WTC11 (cell line): Measurements from ENCODE around the gene HSF5. TPM values are rescaled to one million over a fixed set of nuclear protein-coding genes. Genes with fewer than 3 reads are reported as not detected.
"Not testable (repeated sequence)": the region's sequence is repeated elsewhere in the genome, so short reads cannot be mapped to it uniquely, and the experiment has no call there.

ENCODE experiments used
- ATAC-seq: fragments of 200-7000 bp; cut with Tn5 transposase; 2 replicates; pipeline ENCODE4 v1.10.0; 2021; ENCODE audit warnings: mild to moderate bottlenecking, moderate library complexity
- CTCF ChIA-PET: fragments of 300-600 bp; sonication (Branson Sonifier 250); formaldehyde crosslinking; loops from one replicate; lab custom pipeline; 2021; ENCODE audit warnings: antibody characterized with exemption; lab: Charles Lee
- POLR2A ChIA-PET: fragments of 350-600 bp; sonication (Branson Sonifier 250); formaldehyde crosslinking; loops from one replicate; lab custom pipeline; 2021; ENCODE audit warnings: antibody characterized with exemption; lab: Charles Lee
- DNase-seq: peaks from one replicate; pipeline ENCODE4 v3.0.0; 2021; ENCODE audit warnings: low spot score
- H3K27ac Mint-ChIP-seq: 2 replicates; pipeline ENCODE4 v1.8.0; 2021; ENCODE audit warnings: mixed read lengths
- H3K27me3 Mint-ChIP-seq: 2 replicates; pipeline ENCODE4 v1.8.0; 2021; ENCODE audit warnings: low read depth, mild to moderate bottlenecking, moderate library complexity, mixed read lengths
- H3K36me3 Mint-ChIP-seq: 2 replicates; pipeline ENCODE4 v1.8.0; 2021; ENCODE audit warnings: mixed read lengths
- H3K4me1 Mint-ChIP-seq: 2 replicates; pipeline ENCODE4 v1.8.0; 2022; ENCODE audit warnings: mixed read lengths
- H3K4me3 Mint-ChIP-seq: 2 replicates; pipeline ENCODE4 v1.8.0; 2021; ENCODE audit warnings: mild to moderate bottlenecking, moderate library complexity, mixed read lengths
- H3K9me3 Mint-ChIP-seq: 2 replicates; pipeline ENCODE4 v1.8.0; 2021; ENCODE audit warnings: mixed read lengths
- CBFB ChIP-seq: sonication (generic); formaldehyde crosslinking; IDR thresholded peaks from 2 replicates; pipeline ENCODE4 v1.8.1; 2022; ENCODE audit warnings: mild to moderate bottlenecking, low read depth, missing genetic modification reagents
- FOXJ3 ChIP-seq: sonication (generic); formaldehyde crosslinking; IDR thresholded peaks from 2 replicates; pipeline ENCODE4 v1.9.0; 2021; ENCODE audit warnings: missing genetic modification reagents, mild to moderate bottlenecking, borderline replicate concordance
- FOXP1 ChIP-seq: sonication (generic); formaldehyde crosslinking; IDR thresholded peaks from 2 replicates; pipeline ENCODE4 v1.8.0; 2022; ENCODE audit warnings: missing genetic modification reagents, mild to moderate bottlenecking, moderate library complexity, borderline replicate concordance
- IRF2 ChIP-seq: sonication (generic); formaldehyde crosslinking; IDR thresholded peaks from 2 replicates; pipeline ENCODE4 v1.8.0; 2022; ENCODE audit warnings: low read depth, missing genetic modification reagents, borderline replicate concordance
- MXD4 ChIP-seq: fragments of 250-450 bp; sonication (Bioruptor Pico); IDR thresholded peaks from 2 replicates; pipeline ENCODE4 v1.8.0; 2021; ENCODE audit warnings: mild to moderate bottlenecking, moderate library complexity, borderline replicate concordance
- MYBL2 ChIP-seq: sonication (generic); formaldehyde crosslinking; IDR thresholded peaks from 2 replicates; pipeline ENCODE4 v1.8.1; 2023; ENCODE audit warnings: mild to moderate bottlenecking, moderate library complexity, missing genetic modification reagents
- SMAD3 ChIP-seq: sonication (generic); formaldehyde crosslinking; IDR thresholded peaks from 2 replicates; pipeline ENCODE4 v1.8.0; 2022; ENCODE audit warnings: missing genetic modification reagents, mild to moderate bottlenecking, borderline replicate concordance
- SP1 ChIP-seq: sonication (generic); formaldehyde crosslinking; conservative IDR thresholded peaks from 2 replicates; pipeline ENCODE4 v1.8.1; 2022; ENCODE audit warnings: missing genetic modification reagents
- ZBTB21 ChIP-seq: sonication (generic); formaldehyde crosslinking; IDR thresholded peaks from 2 replicates; pipeline ENCODE4 v1.8.1; 2023; ENCODE audit warnings: mild to moderate bottlenecking, missing genetic modification reagents, borderline replicate concordance
- ZNF425 ChIP-seq: fragments of 250-450 bp; sonication (Bioruptor Pico); conservative IDR thresholded peaks from 2 replicates; pipeline ENCODE4 v1.9.0; 2021; ENCODE audit warnings: mild to moderate bottlenecking
- total RNA-seq: library from RNA; stranded (reverse); gene quantifications from 3 replicates; pipeline ENCODE4 v1.2.3, GENCODE V29; 2021
- TF ChIP-seq, protein P1 (sequence below): fragments of 250-450 bp; sonication (Bioruptor Pico); IDR thresholded peaks from 2 replicates; pipeline ENCODE4 v1.9.0; 2021; ENCODE audit warnings: mild to moderate bottlenecking, borderline replicate concordance
- TF ChIP-seq, protein P2 (sequence below): sonication (generic); formaldehyde crosslinking; IDR thresholded peaks from 2 replicates; pipeline ENCODE4 v1.8.0; 2023; ENCODE audit warnings: mild to moderate bottlenecking, missing genetic modification reagents
- TF ChIP-seq, protein P3 (sequence below): sonication (generic); formaldehyde crosslinking; IDR thresholded peaks from 2 replicates; pipeline ENCODE4 v1.8.0; 2022; ENCODE audit warnings: mild to moderate bottlenecking, missing genetic modification reagents
- TF ChIP-seq, protein P4 (sequence below): sonication (generic); formaldehyde crosslinking; IDR thresholded peaks from 2 replicates; pipeline ENCODE4 v1.8.1; 2023; ENCODE audit warnings: mild to moderate bottlenecking, missing genetic modification reagents, moderate library complexity
- TF ChIP-seq, protein P5 (sequence below): sonication (generic); formaldehyde crosslinking; IDR thresholded peaks from 2 replicates; pipeline ENCODE4 v1.8.0; 2022; ENCODE audit warnings: mild to moderate bottlenecking, missing genetic modification reagents
- TF ChIP-seq, protein P6 (sequence below): fragments of 250-450 bp; sonication (Bioruptor Pico); IDR thresholded peaks from 2 replicates; pipeline ENCODE4 v2.1.2; 2022; ENCODE audit warnings: mild to moderate bottlenecking, moderate library complexity
- TF ChIP-seq, protein P7 (sequence below): sonication (generic); formaldehyde crosslinking; IDR thresholded peaks from 2 replicates; pipeline ENCODE4 v1.8.1; 2022; ENCODE audit warnings: mild to moderate bottlenecking, moderate library complexity, missing genetic modification reagents

HSF5 gene
- total RNA-seq, 1 experiment from 2014 or later = 0.09 TPM

DNA sequence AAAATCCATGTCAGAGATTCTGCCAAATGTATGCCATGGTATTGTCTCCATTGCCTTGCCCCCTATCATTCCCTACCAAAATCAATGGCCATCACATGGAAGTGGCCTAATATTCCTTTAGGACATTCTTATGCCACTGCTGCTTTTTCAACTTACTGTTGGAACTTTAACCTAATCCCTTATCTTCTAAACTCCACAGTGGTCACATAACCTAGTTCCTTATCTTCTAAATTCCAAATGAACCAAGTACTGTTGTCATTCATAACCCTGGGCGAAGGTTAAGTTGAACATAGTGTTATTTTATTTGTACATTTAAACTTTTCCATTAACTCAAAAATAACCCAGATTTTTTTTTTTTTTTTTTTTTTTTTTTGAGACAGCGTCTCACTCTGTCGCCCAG is 3.6 kb downstream of the HSF5 start (continued):
- TF ChIP-seq, protein P1, sequence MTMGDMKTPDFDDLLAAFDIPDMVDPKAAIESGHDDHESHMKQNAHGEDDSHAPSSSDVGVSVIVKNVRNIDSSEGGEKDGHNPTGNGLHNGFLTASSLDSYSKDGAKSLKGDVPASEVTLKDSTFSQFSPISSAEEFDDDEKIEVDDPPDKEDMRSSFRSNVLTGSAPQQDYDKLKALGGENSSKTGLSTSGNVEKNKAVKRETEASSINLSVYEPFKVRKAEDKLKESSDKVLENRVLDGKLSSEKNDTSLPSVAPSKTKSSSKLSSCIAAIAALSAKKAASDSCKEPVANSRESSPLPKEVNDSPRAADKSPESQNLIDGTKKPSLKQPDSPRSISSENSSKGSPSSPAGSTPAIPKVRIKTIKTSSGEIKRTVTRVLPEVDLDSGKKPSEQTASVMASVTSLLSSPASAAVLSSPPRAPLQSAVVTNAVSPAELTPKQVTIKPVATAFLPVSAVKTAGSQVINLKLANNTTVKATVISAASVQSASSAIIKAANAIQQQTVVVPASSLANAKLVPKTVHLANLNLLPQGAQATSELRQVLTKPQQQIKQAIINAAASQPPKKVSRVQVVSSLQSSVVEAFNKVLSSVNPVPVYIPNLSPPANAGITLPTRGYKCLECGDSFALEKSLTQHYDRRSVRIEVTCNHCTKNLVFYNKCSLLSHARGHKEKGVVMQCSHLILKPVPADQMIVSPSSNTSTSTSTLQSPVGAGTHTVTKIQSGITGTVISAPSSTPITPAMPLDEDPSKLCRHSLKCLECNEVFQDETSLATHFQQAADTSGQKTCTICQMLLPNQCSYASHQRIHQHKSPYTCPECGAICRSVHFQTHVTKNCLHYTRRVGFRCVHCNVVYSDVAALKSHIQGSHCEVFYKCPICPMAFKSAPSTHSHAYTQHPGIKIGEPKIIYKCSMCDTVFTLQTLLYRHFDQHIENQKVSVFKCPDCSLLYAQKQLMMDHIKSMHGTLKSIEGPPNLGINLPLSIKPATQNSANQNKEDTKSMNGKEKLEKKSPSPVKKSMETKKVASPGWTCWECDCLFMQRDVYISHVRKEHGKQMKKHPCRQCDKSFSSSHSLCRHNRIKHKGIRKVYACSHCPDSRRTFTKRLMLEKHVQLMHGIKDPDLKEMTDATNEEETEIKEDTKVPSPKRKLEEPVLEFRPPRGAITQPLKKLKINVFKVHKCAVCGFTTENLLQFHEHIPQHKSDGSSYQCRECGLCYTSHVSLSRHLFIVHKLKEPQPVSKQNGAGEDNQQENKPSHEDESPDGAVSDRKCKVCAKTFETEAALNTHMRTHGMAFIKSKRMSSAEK (CRISPR knock-in tag) = no peak
- TF ChIP-seq, protein P2, sequence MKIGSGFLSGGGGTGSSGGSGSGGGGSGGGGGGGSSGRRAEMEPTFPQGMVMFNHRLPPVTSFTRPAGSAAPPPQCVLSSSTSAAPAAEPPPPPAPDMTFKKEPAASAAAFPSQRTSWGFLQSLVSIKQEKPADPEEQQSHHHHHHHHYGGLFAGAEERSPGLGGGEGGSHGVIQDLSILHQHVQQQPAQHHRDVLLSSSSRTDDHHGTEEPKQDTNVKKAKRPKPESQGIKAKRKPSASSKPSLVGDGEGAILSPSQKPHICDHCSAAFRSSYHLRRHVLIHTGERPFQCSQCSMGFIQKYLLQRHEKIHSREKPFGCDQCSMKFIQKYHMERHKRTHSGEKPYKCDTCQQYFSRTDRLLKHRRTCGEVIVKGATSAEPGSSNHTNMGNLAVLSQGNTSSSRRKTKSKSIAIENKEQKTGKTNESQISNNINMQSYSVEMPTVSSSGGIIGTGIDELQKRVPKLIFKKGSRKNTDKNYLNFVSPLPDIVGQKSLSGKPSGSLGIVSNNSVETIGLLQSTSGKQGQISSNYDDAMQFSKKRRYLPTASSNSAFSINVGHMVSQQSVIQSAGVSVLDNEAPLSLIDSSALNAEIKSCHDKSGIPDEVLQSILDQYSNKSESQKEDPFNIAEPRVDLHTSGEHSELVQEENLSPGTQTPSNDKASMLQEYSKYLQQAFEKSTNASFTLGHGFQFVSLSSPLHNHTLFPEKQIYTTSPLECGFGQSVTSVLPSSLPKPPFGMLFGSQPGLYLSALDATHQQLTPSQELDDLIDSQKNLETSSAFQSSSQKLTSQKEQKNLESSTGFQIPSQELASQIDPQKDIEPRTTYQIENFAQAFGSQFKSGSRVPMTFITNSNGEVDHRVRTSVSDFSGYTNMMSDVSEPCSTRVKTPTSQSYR = no peak

GRCh38 chr17:58481798-58482197 is 6.4 kb downstream of the HSF5 start:
- H3K4me1 Mint-ChIP-seq, POLR2A ChIA-PET, H3K27ac Mint-ChIP-seq, H3K36me3 Mint-ChIP-seq, CTCF ChIA-PET, H3K27me3 Mint-ChIP-seq, ATAC-seq, H3K9me3 Mint-ChIP-seq, DNase-seq, H3K4me3 Mint-ChIP-seq: not testable (repeated sequence)

GRCh38 chr17:58480090-58480489 is 8.1 kb downstream of the HSF5 start:
- Mint-ChIP-seq H3K4me1 (no peaks in the 10 kb centered on the region), H3K4me3 (no peak overlapping the region), H3K27me3 (no peaks in the 10 kb centered on the region; the same call in 1 of the 2 replicates), H3K36me3 (no peaks in the 10 kb centered on the region), H3K27ac (no peak overlapping the region), H3K9me3 (no peaks in the 10 kb centered on the region)
- ChIA-PET CTCF (interaction anchor here (0.5 kb wide), 1 partner anchor 193 kb away, joined by 3 read pairs; no protein-coding TSS in a partner anchor), POLR2A (no interaction called here)
- DNase-seq = no peak
- no peak for ATAC-seq
- TF ChIP-seq, protein P3, sequence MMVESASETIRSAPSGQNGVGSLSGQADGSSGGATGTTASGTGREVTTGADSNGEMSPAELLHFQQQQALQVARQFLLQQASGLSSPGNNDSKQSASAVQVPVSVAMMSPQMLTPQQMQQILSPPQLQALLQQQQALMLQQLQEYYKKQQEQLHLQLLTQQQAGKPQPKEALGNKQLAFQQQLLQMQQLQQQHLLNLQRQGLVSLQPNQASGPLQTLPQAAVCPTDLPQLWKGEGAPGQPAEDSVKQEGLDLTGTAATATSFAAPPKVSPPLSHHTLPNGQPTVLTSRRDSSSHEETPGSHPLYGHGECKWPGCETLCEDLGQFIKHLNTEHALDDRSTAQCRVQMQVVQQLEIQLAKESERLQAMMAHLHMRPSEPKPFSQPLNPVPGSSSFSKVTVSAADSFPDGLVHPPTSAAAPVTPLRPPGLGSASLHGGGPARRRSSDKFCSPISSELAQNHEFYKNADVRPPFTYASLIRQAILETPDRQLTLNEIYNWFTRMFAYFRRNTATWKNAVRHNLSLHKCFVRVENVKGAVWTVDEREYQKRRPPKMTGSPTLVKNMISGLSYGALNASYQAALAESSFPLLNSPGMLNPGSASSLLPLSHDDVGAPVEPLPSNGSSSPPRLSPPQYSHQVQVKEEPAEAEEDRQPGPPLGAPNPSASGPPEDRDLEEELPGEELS (CRISPR knock-in tag) = no peak
- TF ChIP-seq MYBL2 (CRISPR knock-in tag) (no peak), ZBTB21 (CRISPR knock-in tag) (no peak), ZNF425 (CRISPR knock-in tag) (no peak), IRF2 (CRISPR knock-in tag) (no peak), CBFB (CRISPR knock-in tag) (no peak), SMAD3 (no peak), FOXJ3 (CRISPR knock-in tag) (no peak), MXD4 (no peak), FOXP1 (no peak), SP1 (CRISPR knock-in tag) (no peak)
- TF ChIP-seq, protein P4, sequence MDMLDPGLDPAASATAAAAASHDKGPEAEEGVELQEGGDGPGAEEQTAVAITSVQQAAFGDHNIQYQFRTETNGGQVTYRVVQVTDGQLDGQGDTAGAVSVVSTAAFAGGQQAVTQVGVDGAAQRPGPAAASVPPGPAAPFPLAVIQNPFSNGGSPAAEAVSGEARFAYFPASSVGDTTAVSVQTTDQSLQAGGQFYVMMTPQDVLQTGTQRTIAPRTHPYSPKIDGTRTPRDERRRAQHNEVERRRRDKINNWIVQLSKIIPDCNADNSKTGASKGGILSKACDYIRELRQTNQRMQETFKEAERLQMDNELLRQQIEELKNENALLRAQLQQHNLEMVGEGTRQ (CRISPR knock-in tag) = no peak
- TF ChIP-seq, protein P5, sequence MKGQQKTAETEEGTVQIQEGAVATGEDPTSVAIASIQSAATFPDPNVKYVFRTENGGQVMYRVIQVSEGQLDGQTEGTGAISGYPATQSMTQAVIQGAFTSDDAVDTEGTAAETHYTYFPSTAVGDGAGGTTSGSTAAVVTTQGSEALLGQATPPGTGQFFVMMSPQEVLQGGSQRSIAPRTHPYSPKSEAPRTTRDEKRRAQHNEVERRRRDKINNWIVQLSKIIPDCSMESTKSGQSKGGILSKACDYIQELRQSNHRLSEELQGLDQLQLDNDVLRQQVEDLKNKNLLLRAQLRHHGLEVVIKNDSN (CRISPR knock-in tag) = no peak
- TF ChIP-seq, protein P6, sequence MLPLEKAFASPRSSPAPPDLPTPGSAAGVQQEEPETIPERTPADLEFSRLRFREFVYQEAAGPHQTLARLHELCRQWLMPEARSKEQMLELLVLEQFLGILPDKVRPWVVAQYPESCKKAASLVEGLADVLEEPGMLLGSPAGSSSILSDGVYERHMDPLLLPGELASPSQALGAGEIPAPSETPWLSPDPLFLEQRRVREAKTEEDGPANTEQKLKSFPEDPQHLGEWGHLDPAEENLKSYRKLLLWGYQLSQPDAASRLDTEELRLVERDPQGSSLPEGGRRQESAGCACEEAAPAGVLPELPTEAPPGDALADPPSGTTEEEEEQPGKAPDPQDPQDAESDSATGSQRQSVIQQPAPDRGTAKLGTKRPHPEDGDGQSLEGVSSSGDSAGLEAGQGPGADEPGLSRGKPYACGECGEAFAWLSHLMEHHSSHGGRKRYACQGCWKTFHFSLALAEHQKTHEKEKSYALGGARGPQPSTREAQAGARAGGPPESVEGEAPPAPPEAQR (CRISPR knock-in tag) = no peak
- TF ChIP-seq, protein P7, sequence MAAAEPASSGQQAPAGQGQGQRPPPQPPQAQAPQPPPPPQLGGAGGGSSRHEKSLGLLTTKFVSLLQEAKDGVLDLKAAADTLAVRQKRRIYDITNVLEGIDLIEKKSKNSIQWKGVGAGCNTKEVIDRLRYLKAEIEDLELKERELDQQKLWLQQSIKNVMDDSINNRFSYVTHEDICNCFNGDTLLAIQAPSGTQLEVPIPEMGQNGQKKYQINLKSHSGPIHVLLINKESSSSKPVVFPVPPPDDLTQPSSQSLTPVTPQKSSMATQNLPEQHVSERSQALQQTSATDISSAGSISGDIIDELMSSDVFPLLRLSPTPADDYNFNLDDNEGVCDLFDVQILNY (CRISPR knock-in tag) = no peak
